Adrenal gland (tissue), 12 donors: ENCODE results near the gene TOX2. TPM values are rescaled to one million over a fixed set of nuclear protein-coding genes. Genes with fewer than 3 reads are reported as not detected.

Experiments used
- DNase-seq, 7 donors: peaks; one replicate each; pipeline ENCODE4 v3.0.0-alpha.2; 2019 to 2020
- H3K27ac ChIP-seq, 5 donors: fragments of 200-600 bp; sonication (generic) in 4 of 5; 1 replicate in 3 of 5; 2 replicates in 2 of 5; pipeline versions ENCODE4 v1.5.1 to v1.8.0; 2016 to 2020; ENCODE audit warnings: mild to moderate bottlenecking in 1 of 5
- H3K27me3 ChIP-seq: fragments of 200-600 bp; 2 replicates; pipeline ENCODE4 v1.8.0; 2021
- H3K36me3 ChIP-seq, 2 donors: fragments of 200-600 bp; replicated peaks in 1 of 2; 1 replicate in 1 of 2; 2 replicates in 1 of 2; pipeline versions ENCODE4 v1.5.1 to v1.8.0; 2018 to 2022
- H3K4me1 ChIP-seq, 2 donors: fragments of 200-600 bp; replicated peaks in 1 of 2; 1 replicate in 1 of 2; 2 replicates in 1 of 2; pipeline versions ENCODE4 v1.5.1 to v1.8.0; 2018 to 2021
- H3K4me3 ChIP-seq, 4 donors: fragments of 200-600 bp; sonication (generic) in 3 of 4; one replicate each; pipeline ENCODE4 v1.5.1; 2016 to 2018
- H3K9me3 ChIP-seq, 3 donors: fragments of 200-600 bp; sonication (generic) in 1 of 3; replicated peaks in 1 of 3; 1 replicate in 2 of 3; 2 replicates in 1 of 3; pipeline versions ENCODE4 v1.5.1 to v1.8.0; 2016 to 2021
- CTCF ChIP-seq, 6 experiments: fragments of 450-650 bp in 4 of 6; fragments of 200-600 bp in 2 of 6; sonication (generic) in 1 of 6; IDR thresholded peaks; 1 replicate in 5 of 6; 2 replicates in 1 of 6; pipeline versions ENCODE4 v1.5.1 to v1.8.0; 2016 to 2021; ENCODE audit warnings: antibody characterized with exemption in 6 of 6, mild to moderate bottlenecking in 2 of 6, moderate library complexity in 1 of 6
- POLR2A ChIP-seq, 2 donors: fragments of 450-650 bp; IDR thresholded peaks; one replicate each; pipeline ENCODE4 v1.6.1; 2017; ENCODE audit warnings: antibody characterized with exemption in 2 of 2, mild to moderate bottlenecking in 2 of 2, moderate library complexity in 1 of 2
- WGBS, 4 donors: extraction: QIAGEN DNeasy Blood & Tissue Kit in 2 of 4; methylation state at CpG; one replicate each; pipeline versions ENCODE4 v1.1.5 to v1.1.7; 2013 to 2017; 5-methylcytosine and 5-hydroxymethylcytosine counted together
- intact Hi-C, 2 donors: fragments of 100-400 bp; cut with DNase I; formaldehyde crosslinking; loops; one replicate each; pipeline versions ENCODE4 v1.14.1 to v1.15.0; 2022 to 2023
- polyA plus RNA-seq, 3 donors: library from polyadenylated mRNA; stranded (reverse); fragments of 200-250 nt in 2 of 3; fragments of 350-450 nt in 1 of 3; fragmentation: Illumina TruSeq in 1 of 3; extraction: RNeasy Lipid Tissue Mini Kit (QIAGEN cat#74804) in 1 of 3; gene quantifications; one replicate each; pipeline ENCODE4 v1.2.3, GENCODE V29; 2013 to 2014
- total RNA-seq, 9 donors: library from RNA; depleted of rRNA in 4 of 9; stranded (reverse); fragments of >200 nt in 4 of 9; fragments of 120-200 nt in 1 of 9; fragmentation: NEBNext Ultra II Directional in 1 of 9; extraction: Animal tissue kit (Norgen Biotek cat#: 25700) in 1 of 9; gene quantifications; one replicate each; pipeline versions ENCODE4 v1.1.0 to v1.2.4, GENCODE V29; 2013 to 2023
- donor health status: healthy with polysubstance abuse.
- donor health status: Bipolar disorder and iron deficiency.
- donor health status: DM: yes; HTN: yes; CAD: no.
- donor health status: DM: no; HTN: no; CAD: no.
- donor health status: DM: no; HTN: no; CAD: no.
- donor health status: DM: yes; HTN: yes; CAD: no.

Gene TOX2
- total and polyA plus RNA-seq, 12 donors = 0.33 to 7.6 (median 2.8) TPM

- WGBS, 4 donors = 75 to 89% (median 84%) methylated on average over 10 of the region's 10 CpGs
- H3K9me3 ChIP-seq = no peaks in the 10 kb centered on the region
- peak in 1 of 7 donors; percentile 4 for DNase-seq
- H3K27ac ChIP-seq = no peak overlapping the region
- no peaks in the 10 kb centered on the region for H3K36me3 ChIP-seq
- no peaks in the 10 kb centered on the region for H3K4me1 ChIP-seq
- TF ChIP-seq CTCF (IDR thresholded peaks at IDR 0.05) (no peak), POLR2A (IDR thresholded peaks at IDR 0.05) (no peak)
- intact Hi-C loops = no loop called here
- H3K4me3 ChIP-seq = no peak overlapping the region
- no peaks in the 10 kb centered on the region for H3K27me3 ChIP-seq
These were observed 137.5 kb downstream of the TOX2 start for GRCh38 chr20:44052166-44052565.

GRCh38 chr20:44053046-44053445 lies 138.4 kb downstream of the TOX2 start:
- no peak overlapping the region for H3K27ac ChIP-seq
- no peaks in the 10 kb centered on the region for H3K9me3 ChIP-seq
- TF ChIP-seq CTCF (IDR thresholded peaks at IDR 0.05) = no peak
- TF ChIP-seq POLR2A (IDR thresholded peaks at IDR 0.05) = no peak
- H3K36me3 ChIP-seq = no peaks in the 10 kb centered on the region
- no peak overlapping the region for H3K4me3 ChIP-seq
- no peaks in the 10 kb centered on the region for H3K27me3 ChIP-seq
- DNase-seq = no peak
- no peaks in the 10 kb centered on the region for H3K4me1 ChIP-seq
- 88 to 100% (median 91%) methylated on average over 3 to 4 of the region's 4 CpGs for WGBS, 4 donors
- intact Hi-C loops = no loop called here

- intact Hi-C loops = no loop called here
These were observed 139.5 kb downstream of the TOX2 start for GRCh38 chr20:44054118-44054517.

DNA sequence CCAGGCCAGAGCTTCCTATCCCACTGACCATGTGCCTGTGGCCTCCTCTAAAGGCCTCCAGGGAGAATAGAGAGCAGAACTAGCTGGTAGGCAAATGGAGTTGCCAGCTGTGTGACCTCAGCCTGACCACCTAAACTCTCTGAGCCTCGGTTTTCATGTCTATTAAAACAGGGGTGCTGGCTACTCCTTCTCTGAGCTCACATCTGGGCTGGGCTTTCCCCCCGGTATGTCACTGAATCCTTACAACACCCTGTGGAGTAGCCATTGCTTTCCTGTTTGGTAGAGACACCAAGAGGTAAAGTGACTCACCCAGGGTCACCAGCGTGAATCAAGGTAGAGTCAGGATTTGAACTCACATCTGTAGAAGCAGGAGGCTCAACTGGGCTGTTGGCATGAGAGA lies 140.2 kb downstream of the TOX2 start:
- Histone ChIP-seq H3K4me1 (no peaks in the 10 kb centered on the region), H3K36me3 (no peaks in the 10 kb centered on the region), H3K27me3 (no peaks in the 10 kb centered on the region), H3K9me3 (no peaks in the 10 kb centered on the region), H3K4me3 (no peak overlapping the region), H3K27ac (no peak overlapping the region)
- peak in 1 of 7 donors; percentile 31 for DNase-seq
- TF ChIP-seq POLR2A (IDR thresholded peaks at IDR 0.05) (no peak), CTCF (IDR thresholded peaks at IDR 0.05) (no peak)
- intact Hi-C loops = no loop called here
- WGBS, 4 donors = 88 to 93% (median 89%) methylated on average over 3 of the region's 3 CpGs

More at GRCh38 chr20:44054118-44054517, 139.5 kb downstream of the TOX2 start:
- Histone ChIP-seq H3K36me3 (no peaks in the 10 kb centered on the region), H3K27ac (no peak overlapping the region), H3K9me3 (no peaks in the 10 kb centered on the region), H3K4me1 (no peaks in the 10 kb centered on the region), H3K27me3 (no peaks in the 10 kb centered on the region), H3K4me3 (no peak overlapping the region)
- TF ChIP-seq POLR2A (IDR thresholded peaks at IDR 0.05) (no peak), CTCF (IDR thresholded peaks at IDR 0.05) (no peak)
- 90 to 92% (median 91%) methylated on average over 15 to 16 of the region's 16 CpGs for WGBS, 4 donors
- DNase-seq = peak in 1 of 7 donors; percentile 17
